SK-N-MC (cell line): ENCODE measurements around the gene KCNT2.

Source experiments
- EZH2 ChIP-seq: fragments of 200-600 bp; sonication (generic); IDR thresholded peaks from one replicate; pipeline ENCODE4 v1.6.1; 2017; ENCODE audit warnings: antibody characterized with exemption
- FOXP2 ChIP-seq: optimal IDR thresholded peaks from 2 replicates; pipeline ENCODE3; 2011; ENCODE audit warnings: mild to moderate bottlenecking, moderate library complexity; ENCODE audit not compliant: insufficient read depth; ENCODE audit errors: extremely low read length, control extremely low read depth
- POLR2AphosphoS5 ChIP-seq: IDR thresholded peaks from 2 replicates; pipeline ENCODE4 v1.6.1; 2012; ENCODE audit warnings: mild to moderate bottlenecking, low read depth, low read length, borderline replicate concordance

DNA sequence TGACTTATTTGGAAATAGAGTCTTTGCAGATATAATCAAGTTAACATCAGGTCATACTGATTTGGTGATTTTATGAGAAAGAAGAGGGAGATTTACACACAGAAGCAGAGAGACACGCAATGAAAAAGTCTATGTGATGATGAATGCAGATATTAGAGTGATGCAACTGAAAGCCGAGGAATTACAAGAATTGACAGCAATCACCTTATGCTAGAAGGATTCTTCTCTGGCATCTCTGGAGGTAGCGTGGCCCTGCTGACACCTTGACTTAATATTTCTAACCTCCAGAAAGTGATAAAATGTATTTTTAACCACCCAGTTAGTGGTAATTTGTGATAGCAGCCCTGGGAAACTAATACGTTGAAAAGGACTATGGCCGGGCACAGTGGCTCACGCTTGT, 29.4 kb upstream of the KCNT2 start:
- TF ChIP-seq EZH2 (no peak), POLR2AphosphoS5 (no peak), FOXP2 (no peak)
